ENCODE results near the gene CNN2. TPM values are rescaled to one million over a fixed set of nuclear protein-coding genes. Genes with fewer than 3 reads are reported as not detected.

CNN2 gene
- total RNA-seq, 4 donors from 2014 or later = 2.2 to 10.1 (median 4.1) TPM

- Histone ChIP-seq H3K27me3 (peaks cover 51 to 54% (median 51%) of the 10 kb centered on the region in 3 donors), H3K4me1 (peaks cover 0 to 9% of the 10 kb centered on the region in 2 donors), H3K4me3 (peak overlapping the region in 1 of 4 donors; percentile 17), H3K9me3 (no peaks in the 10 kb centered on the region), H3K27ac (no peak overlapping the region), H3K36me3 (peaks cover 0 to 15% of the 10 kb centered on the region in 2 donors)
- in situ Hi-C loops (cut with MboI; ENCODE audit: low sequenced_read_pairs in 4 of 4) (loop anchor here in 1 of 4 donors (25.0 kb wide), 1 partner anchor 134 kb away; the partner anchor contains the start of genes CFD and ELANE), intact Hi-C loops (cut with DNase I; ENCODE audit: low total_unique reads) (no loop called here)
- TF ChIP-seq CTCF (IDR thresholded peaks at IDR 0.05 in 4 of 5, conservative IDR thresholded peaks at IDR 0.05 in 1 of 5) = no peak
- TF ChIP-seq POLR2A (IDR thresholded peaks at IDR 0.05) = no peak
- DNase-seq (no peak), ATAC-seq (no peak)
Observed at GRCh38 chr19:996051-996838, 30.2 kb upstream of the CNN2 start.

- intact Hi-C loops (cut with DNase I; ENCODE audit: low total_unique reads) (no loop called here), in situ Hi-C loops (cut with MboI; ENCODE audit: low sequenced_read_pairs in 4 of 4) (loop anchor here in 1 of 4 donors (25.0 kb wide), 1 partner anchor 136 kb away; the partner anchor contains the start of genes CFD and ELANE)
- H3K4me1 ChIP-seq = peaks cover 0 to 9% of the 10 kb centered on the region in 2 donors
- ATAC-seq = no peak
- peaks cover 62 to 70% (median 65%) of the 10 kb centered on the region in 3 donors for H3K27me3 ChIP-seq
- no peak overlapping the region for H3K4me3 ChIP-seq
- H3K9me3 ChIP-seq = no peaks in the 10 kb centered on the region
- TF ChIP-seq CTCF (IDR thresholded peaks at IDR 0.05 in 4 of 5, conservative IDR thresholded peaks at IDR 0.05 in 1 of 5) (no peak), POLR2A (IDR thresholded peaks at IDR 0.05) (no peak)
- H3K27ac ChIP-seq = no peak overlapping the region
- H3K36me3 ChIP-seq = peaks cover 0 to 5% of the 10 kb centered on the region in 2 donors
- no peak for DNase-seq
Observed at GRCh38 chr19:998064-998463, 28.3 kb upstream of the CNN2 start.

- in situ Hi-C loops (cut with MboI; ENCODE audit: low sequenced_read_pairs in 4 of 4) = loop anchor here in 1 of 4 donors (25.0 kb wide), 1 partner anchor 137 kb away; the partner anchor contains the start of genes CFD and ELANE
- ATAC-seq = no peak
Observed at GRCh38 chr19:999379-999719, 27.1 kb upstream of the CNN2 start.

DNA sequence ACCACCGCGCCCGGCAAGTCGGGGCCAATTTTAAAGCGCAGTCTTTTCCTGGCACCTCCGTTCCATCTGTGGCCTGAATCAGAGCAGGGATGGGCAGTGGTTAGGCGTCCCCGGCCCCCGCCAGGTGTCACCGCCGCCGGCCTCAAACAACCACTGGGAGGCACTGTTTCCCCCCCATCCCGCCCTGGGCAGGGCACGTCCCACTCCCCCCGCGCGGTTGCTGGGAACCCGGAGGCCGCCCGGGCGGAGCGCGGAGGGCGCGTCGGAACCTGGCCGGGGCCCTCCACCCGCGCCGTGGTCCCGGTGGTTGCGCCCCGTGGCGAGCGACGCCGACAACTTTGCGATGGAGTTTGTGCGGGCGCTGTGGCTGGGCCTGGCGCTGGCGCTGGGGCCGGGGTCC is 26.3 kb upstream of the CNN2 start, which contains the start of gene GRIN3B:
Gene GRIN3B (plus strand): TSS at position 325 of the 400 bp plus-strand sequence. CDS start 19 bp downstream, at position 344.
- TF ChIP-seq CTCF (IDR thresholded peaks at IDR 0.05 in 4 of 5, conservative IDR thresholded peaks at IDR 0.05 in 1 of 5) = peak in 4 of 5 experiments; percentile 3 to 47 (median 30)
- TF ChIP-seq POLR2A (IDR thresholded peaks at IDR 0.05) = no peak
- Histone ChIP-seq H3K27me3 (peaks cover 63 to 78% (median 65%) of the 10 kb centered on the region in 3 donors), H3K4me3 (no peak within 1 kb of the TSS), H3K36me3 (no peaks in the 10 kb centered on the region), H3K27ac (no peak within 1 kb of the TSS), H3K4me1 (peaks cover 0 to 9% of the 10 kb centered on the region in 2 donors), H3K9me3 (no peaks in the 10 kb centered on the region)
- no peak for ATAC-seq
- intact Hi-C loops (cut with DNase I; ENCODE audit: low total_unique reads) = loop anchor here (2.0 kb wide), 1 partner anchor 229 kb away; no protein-coding TSS in a partner anchor
- no peak for DNase-seq
- in situ Hi-C loops (cut with MboI; ENCODE audit: low sequenced_read_pairs in 4 of 4) = no loop called here

More at GRCh38 chr19:999379-999719, 27.1 kb upstream of the CNN2 start:
- no peak for DNase-seq
- Histone ChIP-seq H3K9me3 (no peaks in the 10 kb centered on the region), H3K27ac (no peak overlapping the region), H3K27me3 (peaks cover 63 to 78% (median 65%) of the 10 kb centered on the region in 3 donors), H3K36me3 (no peaks in the 10 kb centered on the region), H3K4me3 (no peak overlapping the region), H3K4me1 (peaks cover 0 to 9% of the 10 kb centered on the region in 2 donors)
- no peak for TF ChIP-seq POLR2A (IDR thresholded peaks at IDR 0.05)
- no peak for TF ChIP-seq CTCF (IDR thresholded peaks at IDR 0.05 in 4 of 5, conservative IDR thresholded peaks at IDR 0.05 in 1 of 5)
- intact Hi-C loops (cut with DNase I; ENCODE audit: low total_unique reads) = no loop called here

Measured in gastrocnemius medialis (tissue), 4 donors.